HG03558 (cell line): ENCODE results near the gene AMBRA1.

Experiments used
- ATAC-seq: cut with Tn5 transposase; IDR thresholded peaks from one replicate; pipeline ENCODE4 v1.9.1; 2021; ENCODE audit warnings: moderate number of reproducible peaks; ENCODE audit not compliant: unreplicated experiment; ENCODE audit errors: extremely low read depth

AMBRA1 gene

DNA sequence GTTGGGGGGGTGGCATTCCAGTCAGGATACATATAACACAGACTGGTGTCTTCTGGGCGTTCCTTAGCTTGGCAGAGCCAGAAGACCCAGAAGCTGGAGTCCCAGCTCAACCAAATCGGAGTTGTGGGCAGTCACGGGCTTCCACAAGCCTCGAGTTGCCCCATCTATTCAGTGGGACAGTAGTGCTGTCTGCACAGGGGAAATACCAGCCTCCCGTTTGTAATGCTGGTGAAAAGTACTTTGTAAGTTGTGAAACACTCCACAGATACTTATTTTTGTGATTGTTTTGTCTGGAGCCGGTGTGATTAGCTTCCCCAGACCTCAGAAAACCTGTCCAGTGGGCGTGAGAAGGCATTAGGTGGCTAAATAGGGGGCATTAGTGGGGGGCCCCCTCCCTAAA, 232.9 kb downstream of the AMBRA1 start:
- no peak for ATAC-seq

DNA sequence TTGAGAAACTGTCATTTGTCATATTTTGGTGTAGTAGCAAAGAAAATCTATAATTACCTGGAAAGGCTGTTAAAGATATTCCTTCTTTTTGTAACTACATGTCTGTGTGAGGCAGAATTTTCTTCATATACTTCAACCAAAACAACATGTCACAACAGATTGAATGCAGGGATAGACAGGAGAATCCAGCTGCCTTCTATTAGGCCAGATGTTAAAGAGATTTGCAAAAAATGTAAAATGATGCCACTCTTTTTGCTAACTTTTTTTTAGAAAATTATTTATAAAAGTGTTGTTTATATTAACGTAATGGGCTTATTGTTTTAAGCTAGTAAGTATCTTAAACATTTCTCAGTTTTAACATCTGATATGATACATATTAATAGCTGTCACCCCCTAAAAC, 233.9 kb downstream of the AMBRA1 start:
- ATAC-seq = no peak

DNA sequence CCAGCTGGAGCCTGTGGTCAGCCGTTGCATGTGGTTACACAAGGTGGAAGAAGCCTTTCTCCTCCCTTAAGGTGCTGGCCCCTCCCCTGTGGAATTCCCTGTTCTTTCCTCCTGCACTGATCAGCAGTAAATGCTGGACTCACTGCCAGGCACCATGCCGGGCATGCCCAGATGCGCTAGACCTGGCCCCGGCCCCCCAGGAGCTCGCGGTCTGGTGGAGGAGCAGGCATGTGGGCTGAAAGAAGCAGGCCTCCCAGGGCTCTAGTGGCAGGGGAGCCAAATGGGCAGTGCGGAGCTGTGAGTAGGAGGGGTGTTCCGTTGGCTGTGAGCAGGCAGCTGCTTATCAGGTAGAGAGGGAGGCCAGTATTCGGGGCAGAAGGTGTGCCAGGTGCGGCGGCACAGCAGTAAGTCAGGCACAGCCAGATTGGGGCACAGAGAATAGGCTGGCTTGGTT, 236.3 kb downstream of the AMBRA1 start:
- no peak for ATAC-seq

DNA sequence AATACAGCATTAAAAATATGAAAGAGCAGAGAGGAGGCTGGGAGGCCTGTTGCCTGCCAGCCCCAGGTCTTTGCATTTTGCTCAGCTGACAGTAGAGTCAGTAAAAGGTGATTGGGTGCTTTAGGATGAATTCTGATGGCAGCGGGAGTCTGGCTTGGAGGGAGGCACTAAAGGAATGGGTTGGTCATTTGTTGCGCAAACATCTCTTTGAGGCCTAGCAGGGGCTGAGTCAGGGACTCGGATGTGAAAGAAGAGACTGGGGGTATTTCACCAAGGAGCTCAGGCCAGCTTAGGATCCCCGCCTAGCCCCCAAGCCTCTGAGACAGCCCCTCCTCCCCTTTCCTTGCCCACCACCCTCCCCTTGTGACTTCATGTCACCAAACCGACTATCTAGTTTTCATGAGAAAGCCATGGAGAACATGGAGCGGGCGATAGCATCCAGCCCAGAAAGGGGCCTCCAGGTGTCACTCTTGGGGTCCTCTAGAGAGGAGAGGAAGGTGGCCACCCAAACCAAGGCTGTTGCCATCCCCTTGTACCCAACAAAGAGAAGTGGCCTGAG, 236.8 kb downstream of the AMBRA1 start:
- ATAC-seq = no peak

DNA sequence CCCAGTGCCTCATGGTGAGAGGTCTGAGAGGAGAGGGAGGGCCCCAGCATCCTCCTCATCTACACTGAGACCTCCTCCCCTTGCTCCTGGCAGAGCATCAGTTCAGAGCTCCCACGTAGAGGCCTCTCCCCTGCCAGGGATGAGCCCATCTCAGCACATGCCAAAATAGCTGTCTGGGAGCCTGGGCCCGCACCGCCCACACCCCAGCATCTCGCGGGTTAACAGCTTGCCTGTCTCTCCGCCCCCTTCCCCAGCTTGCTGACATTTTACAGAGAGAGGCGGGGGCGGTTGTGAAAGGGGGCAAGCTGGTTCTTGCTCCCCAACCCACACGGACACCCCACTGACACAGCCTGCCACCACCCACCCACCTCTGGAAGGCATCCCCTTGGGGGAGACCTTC, 240.1 kb downstream of the AMBRA1 start:
- ATAC-seq = no peak

DNA sequence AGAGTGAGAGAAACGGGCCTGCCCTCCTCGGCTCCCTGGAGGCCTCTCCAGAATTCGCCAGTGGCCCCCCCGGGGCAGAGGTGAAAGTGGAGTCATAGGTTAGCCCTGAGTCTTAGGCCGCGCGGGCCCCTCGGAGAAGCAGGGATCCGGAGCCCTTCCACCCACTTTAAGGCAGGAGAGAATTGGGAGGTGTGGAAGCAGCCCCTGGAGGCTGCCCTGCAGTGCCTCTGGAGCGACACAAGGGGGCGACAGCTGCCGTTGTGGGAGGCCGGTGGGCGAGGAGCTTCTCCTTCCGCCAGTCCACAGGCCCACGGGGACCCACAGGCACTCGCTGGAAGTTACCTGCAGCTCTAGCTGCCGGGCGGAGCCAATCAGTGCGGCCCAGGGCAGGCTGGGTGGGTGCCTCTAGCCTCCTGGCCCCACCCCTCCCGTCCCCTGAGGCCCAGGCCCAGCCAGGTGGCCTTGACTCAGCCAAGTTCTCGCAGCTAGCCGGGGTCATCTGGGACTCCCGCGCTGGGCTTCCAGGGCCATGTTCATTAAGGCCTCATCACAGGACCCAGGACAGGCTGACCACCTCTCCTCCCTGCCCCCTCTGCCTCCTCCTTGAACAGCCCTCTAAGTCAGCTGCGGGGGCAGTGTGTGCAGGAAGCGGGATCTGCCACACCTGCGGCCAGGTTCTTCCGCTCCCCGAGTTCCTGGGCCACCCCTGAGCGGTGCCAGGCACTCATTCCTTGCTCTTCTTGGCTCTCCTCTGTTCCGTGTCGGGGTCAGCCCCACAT, 241.6 kb downstream of the AMBRA1 start:
- ATAC-seq = no peak

DNA sequence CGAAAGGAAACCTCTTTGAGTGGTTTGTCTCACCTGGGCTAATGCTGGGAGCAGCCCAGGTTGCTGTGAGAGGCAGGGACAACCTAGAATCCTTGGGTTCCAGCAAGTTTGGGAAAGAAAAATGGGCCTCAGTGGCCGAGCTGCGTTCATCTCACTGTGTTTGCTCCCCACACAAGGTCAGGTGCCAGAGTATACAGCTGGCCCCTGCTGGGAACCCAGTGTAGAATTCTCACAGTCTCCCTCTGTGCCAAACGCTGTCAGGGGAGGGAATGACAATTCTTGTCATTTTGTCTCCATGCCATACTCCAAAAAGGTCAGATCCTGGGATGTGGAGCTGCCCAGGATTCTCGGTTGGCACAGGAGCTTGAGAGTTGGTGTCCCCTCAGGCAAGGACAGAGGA, 242.2 kb downstream of the AMBRA1 start:
- ATAC-seq = no peak

DNA sequence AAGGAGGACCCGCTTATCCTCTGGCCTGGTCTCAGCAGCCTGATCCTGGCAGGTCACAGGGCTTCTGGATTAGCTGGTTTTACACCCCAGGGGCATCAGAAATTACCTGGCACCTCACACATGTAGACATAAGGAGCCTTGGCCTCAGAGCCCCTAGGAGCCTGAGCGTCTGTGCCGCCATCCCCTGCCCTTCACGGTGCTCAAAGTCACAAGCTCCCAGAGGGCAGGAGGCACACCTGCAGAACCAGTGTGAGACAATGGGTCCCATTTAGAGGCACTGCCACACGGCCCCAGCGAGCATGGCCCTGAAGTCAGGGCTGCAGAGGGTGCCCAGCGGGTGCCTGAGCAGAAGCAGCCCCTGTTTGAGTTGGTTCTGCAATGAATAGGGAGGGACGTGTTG, 242.7 kb downstream of the AMBRA1 start:
- ATAC-seq = no peak

DNA sequence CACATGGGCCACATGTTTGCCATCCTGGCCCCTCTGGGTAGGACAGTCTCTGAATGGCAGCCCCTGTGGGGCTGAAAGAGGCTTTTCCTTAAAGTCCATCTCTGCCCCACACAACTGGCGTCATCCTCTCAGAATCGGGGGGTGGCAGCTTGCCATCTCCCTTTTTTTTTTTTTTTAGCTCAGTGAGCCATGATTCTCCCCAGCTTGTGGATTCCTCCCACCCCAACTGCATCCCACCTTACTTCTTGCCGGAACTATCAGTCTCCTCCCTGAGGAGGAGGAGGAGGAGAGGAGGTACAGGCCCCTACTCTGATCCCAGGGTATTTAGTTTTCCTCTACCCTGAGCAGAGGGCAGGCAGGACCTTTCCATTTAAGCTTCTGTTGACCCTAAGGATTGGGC, 243.1 kb downstream of the AMBRA1 start:
- no peak for ATAC-seq

DNA sequence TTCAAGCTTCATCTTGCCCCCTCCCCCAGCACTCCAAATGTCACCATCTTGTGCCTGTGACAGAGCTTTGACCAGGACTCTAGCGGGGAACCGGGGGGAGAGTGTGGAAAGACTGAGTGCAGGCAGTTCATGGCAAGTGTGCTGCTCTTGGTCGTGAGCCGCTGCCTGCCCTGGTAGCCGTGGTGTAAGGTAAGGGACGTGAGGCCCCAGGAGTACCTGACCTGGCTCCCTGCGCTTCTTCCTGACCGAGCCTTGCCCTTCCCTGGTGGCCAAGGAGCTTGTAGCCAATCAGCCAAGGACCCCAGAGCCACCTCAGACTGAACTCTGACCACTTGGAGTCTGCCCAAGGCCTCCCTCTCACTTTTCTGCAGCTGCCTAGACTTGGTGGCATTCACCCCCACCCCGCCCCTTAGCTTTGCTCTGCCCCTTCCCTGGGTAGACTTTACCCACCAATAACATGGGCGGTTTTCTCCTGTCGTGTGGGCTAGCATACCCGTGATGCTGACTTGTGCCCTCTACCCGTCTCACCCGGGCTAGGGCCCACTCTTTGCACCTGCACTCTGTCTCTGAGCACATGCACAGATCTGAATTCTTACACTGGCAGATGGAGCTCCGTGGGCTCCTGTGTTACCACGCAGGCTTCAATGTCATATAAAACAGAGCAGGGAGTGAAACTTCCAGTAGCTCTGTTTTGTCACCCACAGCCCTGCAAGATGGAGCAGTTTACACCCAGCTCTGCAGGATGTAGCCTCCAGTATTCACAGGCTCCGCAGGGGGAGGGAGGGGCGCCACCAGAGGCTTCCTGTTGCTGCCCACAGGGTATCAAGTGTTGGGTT, 245.0 kb downstream of the AMBRA1 start:
- no peak for ATAC-seq

DNA sequence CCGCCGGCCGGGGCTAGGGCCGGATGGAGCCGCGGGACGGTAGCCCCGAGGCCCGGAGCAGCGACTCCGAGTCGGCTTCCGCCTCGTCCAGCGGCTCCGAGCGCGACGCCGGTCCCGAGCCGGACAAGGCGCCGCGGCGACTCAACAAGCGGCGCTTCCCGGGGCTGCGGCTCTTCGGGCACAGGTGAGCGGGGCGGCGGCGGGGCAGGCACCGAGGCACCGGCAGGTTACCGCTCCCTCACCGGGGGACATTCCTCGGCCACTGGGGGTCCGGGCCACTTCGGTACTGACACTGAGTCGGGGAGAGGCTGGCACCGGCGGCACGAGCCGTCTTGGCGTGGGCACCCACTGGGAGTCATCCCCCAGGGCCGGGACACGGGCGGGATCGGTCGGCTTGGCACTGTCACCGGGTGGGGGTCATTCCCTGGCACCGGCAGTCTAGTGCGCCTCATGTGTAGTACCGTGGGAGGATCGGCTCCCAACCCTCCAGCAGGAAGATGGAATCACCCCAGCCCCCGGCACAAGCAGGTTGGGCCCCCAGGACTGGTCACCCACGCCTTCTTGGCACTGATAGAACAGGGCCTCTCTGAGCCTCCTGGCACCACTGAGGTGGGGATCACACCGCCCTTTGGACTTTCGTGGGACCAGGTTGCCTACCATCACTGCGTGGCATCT, 246.0 kb downstream of the AMBRA1 start:
- ATAC-seq = no peak

DNA sequence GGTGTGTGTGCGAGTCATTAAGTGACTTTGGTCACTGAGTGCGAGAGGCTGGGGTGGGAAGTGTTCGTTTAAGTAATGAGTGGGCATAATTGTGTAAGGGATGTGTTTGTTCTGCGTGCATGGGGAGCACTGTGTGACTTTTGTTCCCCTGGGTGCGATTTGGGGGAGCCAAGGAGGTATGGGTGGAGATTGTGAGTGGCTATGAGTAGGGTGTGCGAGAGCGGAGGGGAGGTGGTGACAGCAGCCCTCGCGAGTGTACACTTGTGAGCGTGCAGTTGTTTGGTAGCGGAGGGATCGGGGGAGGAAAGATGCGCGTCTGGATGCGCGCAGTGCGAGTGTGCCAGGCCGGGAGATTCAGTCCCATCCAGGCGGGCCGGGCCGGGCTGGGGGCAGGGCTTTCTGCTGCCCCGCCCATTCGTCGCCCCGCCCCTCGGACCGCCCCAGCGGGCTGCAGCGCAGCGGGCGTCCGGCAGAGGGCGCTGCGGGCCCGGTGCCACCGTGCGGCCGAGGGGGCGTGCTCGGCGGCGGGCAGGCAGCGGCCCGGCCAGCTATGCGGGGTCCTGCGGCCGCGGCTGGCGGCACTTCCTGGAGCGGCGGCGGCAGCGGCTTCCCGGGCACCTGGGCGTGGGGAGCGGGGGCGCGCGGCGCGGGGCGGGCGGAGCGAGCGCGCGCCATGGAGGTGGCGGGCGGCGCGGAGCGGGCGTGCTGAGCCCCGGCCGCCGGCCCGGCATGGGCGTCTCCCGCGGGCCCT, 246.8 kb downstream of the AMBRA1 start, which contains the start of gene DGKZ:
DGKZ (plus strand) TSS at position 578 of the 751 bp plus-strand sequence. CDS start 197 bp downstream, outside the sequence.
- peak; percentile 41 for ATAC-seq
